ENCODE data around the gene NAIF1.

DNA sequence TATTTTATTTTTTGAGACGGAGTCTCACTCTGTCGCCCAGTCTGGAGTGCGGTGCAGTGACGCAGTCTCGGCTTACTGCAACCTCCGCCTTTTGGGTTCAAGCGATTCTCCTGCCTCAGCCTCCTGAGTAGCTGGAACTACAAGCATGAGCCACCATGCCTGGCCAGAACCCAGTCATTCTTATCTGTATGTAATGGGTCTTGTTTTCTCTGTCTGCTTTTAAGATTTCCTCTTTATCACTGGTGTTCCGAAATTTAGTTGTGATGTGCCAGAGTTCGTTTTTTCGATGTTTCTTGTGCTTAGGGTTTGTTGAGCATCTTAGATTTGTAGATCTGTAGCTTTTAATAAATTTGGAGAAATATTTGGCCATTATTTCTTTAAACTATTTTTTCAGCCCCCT is 20.1 kb upstream of the NAIF1 start:
- TF ChIP-seq MYC (IDR thresholded peaks at IDR 0.05; ENCODE audit: borderline replicate concordance, low read length) (no peak), POLR2A (IDR thresholded peaks at IDR 0.05; ENCODE audit: low read length) (no peak), ZSCAN20 (CRISPR knock-in tag; IDR thresholded peaks at IDR 0.05) (no peak), KDM1A (IDR thresholded peaks at IDR 0.05; ENCODE audit: low read depth) (no peak), SMC3 (IDR thresholded peaks at IDR 0.05) (no peak), CHD2 (IDR thresholded peaks at IDR 0.05; ENCODE audit: low read length, partially characterized antibody) (no peak)
- TF ChIP-seq, protein P1, sequence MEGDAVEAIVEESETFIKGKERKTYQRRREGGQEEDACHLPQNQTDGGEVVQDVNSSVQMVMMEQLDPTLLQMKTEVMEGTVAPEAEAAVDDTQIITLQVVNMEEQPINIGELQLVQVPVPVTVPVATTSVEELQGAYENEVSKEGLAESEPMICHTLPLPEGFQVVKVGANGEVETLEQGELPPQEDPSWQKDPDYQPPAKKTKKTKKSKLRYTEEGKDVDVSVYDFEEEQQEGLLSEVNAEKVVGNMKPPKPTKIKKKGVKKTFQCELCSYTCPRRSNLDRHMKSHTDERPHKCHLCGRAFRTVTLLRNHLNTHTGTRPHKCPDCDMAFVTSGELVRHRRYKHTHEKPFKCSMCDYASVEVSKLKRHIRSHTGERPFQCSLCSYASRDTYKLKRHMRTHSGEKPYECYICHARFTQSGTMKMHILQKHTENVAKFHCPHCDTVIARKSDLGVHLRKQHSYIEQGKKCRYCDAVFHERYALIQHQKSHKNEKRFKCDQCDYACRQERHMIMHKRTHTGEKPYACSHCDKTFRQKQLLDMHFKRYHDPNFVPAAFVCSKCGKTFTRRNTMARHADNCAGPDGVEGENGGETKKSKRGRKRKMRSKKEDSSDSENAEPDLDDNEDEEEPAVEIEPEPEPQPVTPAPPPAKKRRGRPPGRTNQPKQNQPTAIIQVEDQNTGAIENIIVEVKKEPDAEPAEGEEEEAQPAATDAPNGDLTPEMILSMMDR (IDR thresholded peaks at IDR 0.05), result no peak
- TF ChIP-seq, protein P2, sequence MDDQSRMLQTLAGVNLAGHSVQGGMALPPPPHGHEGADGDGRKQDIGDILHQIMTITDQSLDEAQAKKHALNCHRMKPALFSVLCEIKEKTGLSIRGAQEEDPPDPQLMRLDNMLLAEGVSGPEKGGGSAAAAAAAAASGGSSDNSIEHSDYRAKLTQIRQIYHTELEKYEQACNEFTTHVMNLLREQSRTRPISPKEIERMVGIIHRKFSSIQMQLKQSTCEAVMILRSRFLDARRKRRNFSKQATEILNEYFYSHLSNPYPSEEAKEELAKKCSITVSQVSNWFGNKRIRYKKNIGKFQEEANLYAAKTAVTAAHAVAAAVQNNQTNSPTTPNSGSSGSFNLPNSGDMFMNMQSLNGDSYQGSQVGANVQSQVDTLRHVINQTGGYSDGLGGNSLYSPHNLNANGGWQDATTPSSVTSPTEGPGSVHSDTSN (IDR thresholded peaks at IDR 0.05), result no peak
- TF ChIP-seq, protein P3, sequence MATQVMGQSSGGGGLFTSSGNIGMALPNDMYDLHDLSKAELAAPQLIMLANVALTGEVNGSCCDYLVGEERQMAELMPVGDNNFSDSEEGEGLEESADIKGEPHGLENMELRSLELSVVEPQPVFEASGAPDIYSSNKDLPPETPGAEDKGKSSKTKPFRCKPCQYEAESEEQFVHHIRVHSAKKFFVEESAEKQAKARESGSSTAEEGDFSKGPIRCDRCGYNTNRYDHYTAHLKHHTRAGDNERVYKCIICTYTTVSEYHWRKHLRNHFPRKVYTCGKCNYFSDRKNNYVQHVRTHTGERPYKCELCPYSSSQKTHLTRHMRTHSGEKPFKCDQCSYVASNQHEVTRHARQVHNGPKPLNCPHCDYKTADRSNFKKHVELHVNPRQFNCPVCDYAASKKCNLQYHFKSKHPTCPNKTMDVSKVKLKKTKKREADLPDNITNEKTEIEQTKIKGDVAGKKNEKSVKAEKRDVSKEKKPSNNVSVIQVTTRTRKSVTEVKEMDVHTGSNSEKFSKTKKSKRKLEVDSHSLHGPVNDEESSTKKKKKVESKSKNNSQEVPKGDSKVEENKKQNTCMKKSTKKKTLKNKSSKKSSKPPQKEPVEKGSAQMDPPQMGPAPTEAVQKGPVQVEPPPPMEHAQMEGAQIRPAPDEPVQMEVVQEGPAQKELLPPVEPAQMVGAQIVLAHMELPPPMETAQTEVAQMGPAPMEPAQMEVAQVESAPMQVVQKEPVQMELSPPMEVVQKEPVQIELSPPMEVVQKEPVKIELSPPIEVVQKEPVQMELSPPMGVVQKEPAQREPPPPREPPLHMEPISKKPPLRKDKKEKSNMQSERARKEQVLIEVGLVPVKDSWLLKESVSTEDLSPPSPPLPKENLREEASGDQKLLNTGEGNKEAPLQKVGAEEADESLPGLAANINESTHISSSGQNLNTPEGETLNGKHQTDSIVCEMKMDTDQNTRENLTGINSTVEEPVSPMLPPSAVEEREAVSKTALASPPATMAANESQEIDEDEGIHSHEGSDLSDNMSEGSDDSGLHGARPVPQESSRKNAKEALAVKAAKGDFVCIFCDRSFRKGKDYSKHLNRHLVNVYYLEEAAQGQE (IDR thresholded peaks at IDR 0.05), result no peak

Data from A549 (cell line).